BJ (cell line): ENCODE measurements around the gene SLC39A11. TPM values are rescaled to one million over a fixed set of nuclear protein-coding genes. Genes with fewer than 3 reads are reported as not detected.
"Not testable (repeated sequence)": the region's sequence is repeated elsewhere in the genome, so short reads cannot be mapped to it uniquely, and the experiment has no call there.

Source experiments
- CTCF ChIA-PET: fragments of 350-600 bp; formaldehyde crosslinking; extraction: SDS; loops from one replicate; lab custom pipeline; 2021; ENCODE audit warnings: antibody characterized with exemption, inconsistent platforms; lab: Yijun Ruan, JAX
- POLR2A ChIA-PET: fragments of 300-600 bp; sonication (Branson Sonifier 250); formaldehyde crosslinking; extraction: SDS; loops from one replicate; lab custom pipeline; 2021; ENCODE audit warnings: antibody characterized with exemption; lab: Charles Lee
- DNase-seq: peaks from one replicate; pipeline ENCODE4 v3.0.0-alpha.2; 2011; ENCODE audit warnings: low read depth
- H3K27me3 ChIP-seq: 2 replicates; pipeline ENCODE4 v1.6.0; 2011; ENCODE audit warnings: low read length; ENCODE audit not compliant: control insufficient read depth, insufficient read depth
- H3K36me3 ChIP-seq: 2 replicates; pipeline ENCODE4 v1.5.1; 2011; ENCODE audit warnings: low read length; ENCODE audit not compliant: control insufficient read depth, insufficient read depth
- H3K4me3 ChIP-seq: 2 replicates; pipeline ENCODE4 v1.5.1; 2011; ENCODE audit warnings: low read depth, mild to moderate bottlenecking, control low read depth, low read length
- CTCF ChIP-seq: IDR thresholded peaks from 2 replicates; pipeline ENCODE4 v1.5.1; 2011; ENCODE audit warnings: low read depth, mild to moderate bottlenecking, control low read depth, inconsistent platforms, low read length, moderate library complexity; ENCODE audit not compliant: insufficient read depth
- polyA plus RNA-seq: library from polyadenylated mRNA; depleted of rRNA; stranded (reverse); fragments of >200 nt; gene quantifications from 2 replicates; pipeline ENCODE4 v1.2.3, GENCODE V29; 2011

The SLC39A11 gene
- polyA plus RNA-seq, 1 experiment: 20.9 TPM

- Histone ChIP-seq H3K36me3 (no peaks in the 10 kb centered on the region), H3K4me3 (no peak overlapping the region), H3K27me3 (peaks cover 2% of the 10 kb centered on the region; the same call in 1 of the 2 replicates)
- no peak for DNase-seq
- no peak for TF ChIP-seq CTCF
- ChIA-PET POLR2A (no interaction called here), CTCF (no interaction called here)
Measured at GRCh38 chr17:73101031-73101430, 8.5 kb upstream of the SLC39A11 start.

GRCh38 chr17:73100363-73100762 is 7.9 kb upstream of the SLC39A11 start:
- TF ChIP-seq CTCF: no peak
- peaks cover 3% of the 10 kb centered on the region; the same call in 1 of the 2 replicates for H3K27me3 ChIP-seq
- POLR2A ChIA-PET: no interaction called here
- H3K36me3 ChIP-seq: no peaks in the 10 kb centered on the region
- CTCF ChIA-PET: no interaction called here
- no peak overlapping the region for H3K4me3 ChIP-seq
- DNase-seq: no peak

GRCh38 chr17:73099511-73099910 is 7.0 kb upstream of the SLC39A11 start:
- H3K4me3 ChIP-seq: no peak overlapping the region
- ChIA-PET POLR2A (no interaction called here), CTCF (no interaction called here)
- TF ChIP-seq CTCF: no peak
- H3K36me3 ChIP-seq: no peaks in the 10 kb centered on the region
- H3K27me3 ChIP-seq: peaks cover 4% of the 10 kb centered on the region; the same call in 1 of the 2 replicates
- no peak for DNase-seq

GRCh38 chr17:73098919-73099318 is 6.4 kb upstream of the SLC39A11 start:
- Histone ChIP-seq H3K4me3 (no peak overlapping the region), H3K36me3 (no peaks in the 10 kb centered on the region), H3K27me3 (peaks cover 4% of the 10 kb centered on the region; the same call in 1 of the 2 replicates)
- ChIA-PET POLR2A (no interaction called here), CTCF (no interaction called here)
- no peak for DNase-seq
- no peak for TF ChIP-seq CTCF

- H3K4me3 ChIP-seq, H3K36me3 ChIP-seq, DNase-seq, CTCF ChIA-PET, POLR2A ChIA-PET, H3K27me3 ChIP-seq: not testable (repeated sequence)
Measured at GRCh38 chr17:73097973-73098765, 5.7 kb upstream of the SLC39A11 start.
